GM12891 (cell line): ENCODE measurements around the gene LMLN.

ENCODE experiments used
- POLR2A ChIP-seq: IDR thresholded peaks from 2 replicates; pipeline ENCODE4 v1.6.1; 2011; ENCODE audit warnings: low read depth, low read length, control low read depth
- POLR2AphosphoS5 ChIP-seq: IDR thresholded peaks from 2 replicates; pipeline ENCODE4 v1.6.1; 2011; ENCODE audit warnings: low read depth, low read length, control low read depth

DNA sequence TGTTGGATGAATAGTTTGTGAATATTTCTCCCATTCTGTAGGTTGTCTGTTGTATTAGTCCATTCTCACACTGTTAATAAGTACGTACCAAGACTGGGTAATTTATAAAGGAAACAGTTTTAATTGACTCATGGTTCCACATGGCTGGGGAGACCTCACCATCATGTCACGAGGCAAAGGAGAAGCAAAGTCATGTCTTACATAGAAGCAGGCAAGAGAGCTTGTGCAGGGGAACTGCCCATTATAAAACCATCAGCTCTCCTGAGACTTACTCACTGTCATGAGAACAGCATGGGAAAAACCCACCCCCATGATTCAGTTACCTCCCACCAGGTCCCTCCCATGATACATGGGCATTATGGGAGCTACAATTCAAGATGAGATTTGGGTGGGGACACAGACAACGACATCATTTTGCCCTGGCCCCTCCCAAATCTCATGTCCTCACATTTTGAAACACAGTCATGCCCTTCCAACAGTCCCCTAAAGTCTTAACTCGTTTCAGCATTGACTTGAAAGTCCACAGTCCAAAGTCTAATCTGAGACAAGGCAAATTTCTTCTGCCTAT lies 133.2 kb downstream of the LMLN start:
- TF ChIP-seq POLR2AphosphoS5 (no peak), POLR2A (no peak)
